ENCODE data around the gene LTO1.

Gene LTO1

GRCh38 chr11:69654001-69654659, 21.0 kb downstream of the LTO1 start:
- peaks cover 9 to 53% (median 48%) of the 10 kb centered on the region in 5 donors for H3K36me3 ChIP-seq (ENCODE audit: control insufficient read depth in 5 of 5, insufficient read depth in 5 of 5, low read length in 5 of 5)
- no peak overlapping the region for H3K4me3 ChIP-seq (ENCODE audit: low read depth in 1 of 5, low read length in 5 of 5)
- peaks cover 0 to 12% (median 3%) of the 10 kb centered on the region in 5 donors for H3K4me1 ChIP-seq (ENCODE audit: control insufficient read depth in 5 of 5, insufficient read depth in 5 of 5, low read length in 5 of 5)
- no peak overlapping the region for H3K9ac ChIP-seq (ENCODE audit: low read length in 5 of 5)
- H3K27ac ChIP-seq (ENCODE audit: low read depth, low read length): no peak overlapping the region
- H3K9me3 ChIP-seq (ENCODE audit: control insufficient read depth in 5 of 5, low read length in 5 of 5): no peaks in the 10 kb centered on the region
- H3K27me3 ChIP-seq (ENCODE audit: control insufficient read depth in 5 of 5, insufficient read depth in 4 of 5, low read length in 5 of 5): peaks cover 0 to 2% (median 0%) of the 10 kb centered on the region in 5 donors

- no peak overlapping the region for H3K9ac ChIP-seq (ENCODE audit: low read length in 5 of 5)
- H3K4me1 ChIP-seq (ENCODE audit: control insufficient read depth in 5 of 5, insufficient read depth in 5 of 5, low read length in 5 of 5): peaks cover 0 to 9% (median 3%) of the 10 kb centered on the region in 5 donors
- no peak overlapping the region for H3K4me3 ChIP-seq (ENCODE audit: low read depth in 1 of 5, low read length in 5 of 5)
- H3K27ac ChIP-seq (ENCODE audit: low read depth, low read length): no peak overlapping the region
- peaks cover 0 to 2% (median 0%) of the 10 kb centered on the region in 5 donors for H3K27me3 ChIP-seq (ENCODE audit: control insufficient read depth in 5 of 5, insufficient read depth in 4 of 5, low read length in 5 of 5)
- peaks cover 9 to 59% (median 53%) of the 10 kb centered on the region in 5 donors for H3K36me3 ChIP-seq (ENCODE audit: control insufficient read depth in 5 of 5, insufficient read depth in 5 of 5, low read length in 5 of 5)
- no peaks in the 10 kb centered on the region for H3K9me3 ChIP-seq (ENCODE audit: control insufficient read depth in 5 of 5, low read length in 5 of 5)
Measured at GRCh38 chr11:69653406-69653960, 21.7 kb downstream of the LTO1 start.

GRCh38 chr11:69652999-69653398, 22.2 kb downstream of the LTO1 start:
- Histone ChIP-seq H3K27ac (ENCODE audit: low read depth, low read length) (no peak overlapping the region), H3K4me1 (ENCODE audit: control insufficient read depth in 5 of 5, insufficient read depth in 5 of 5, low read length in 5 of 5) (peaks cover 0 to 4% (median 3%) of the 10 kb centered on the region in 5 donors), H3K9me3 (ENCODE audit: control insufficient read depth in 5 of 5, low read length in 5 of 5) (no peaks in the 10 kb centered on the region), H3K4me3 (ENCODE audit: low read depth in 1 of 5, low read length in 5 of 5) (no peak overlapping the region), H3K9ac (ENCODE audit: low read length in 5 of 5) (no peak overlapping the region), H3K27me3 (ENCODE audit: control insufficient read depth in 5 of 5, insufficient read depth in 4 of 5, low read length in 5 of 5) (peaks cover 0 to 2% (median 0%) of the 10 kb centered on the region in 5 donors), H3K36me3 (ENCODE audit: control insufficient read depth in 5 of 5, insufficient read depth in 5 of 5, low read length in 5 of 5) (peaks cover 9 to 64% (median 57%) of the 10 kb centered on the region in 5 donors)

GRCh38 chr11:69651834-69652620, 23.1 kb downstream of the LTO1 start:
- no peak overlapping the region for H3K27ac ChIP-seq (ENCODE audit: low read depth, low read length)
- peaks cover 0 to 2% (median 0%) of the 10 kb centered on the region in 5 donors for H3K27me3 ChIP-seq (ENCODE audit: control insufficient read depth in 5 of 5, insufficient read depth in 4 of 5, low read length in 5 of 5)
- H3K9me3 ChIP-seq (ENCODE audit: control insufficient read depth in 5 of 5, low read length in 5 of 5): no peaks in the 10 kb centered on the region
- H3K4me1 ChIP-seq (ENCODE audit: control insufficient read depth in 5 of 5, insufficient read depth in 5 of 5, low read length in 5 of 5): peaks cover 0 to 5% (median 2%) of the 10 kb centered on the region in 5 donors
- H3K36me3 ChIP-seq (ENCODE audit: control insufficient read depth in 5 of 5, insufficient read depth in 5 of 5, low read length in 5 of 5): peaks cover 9 to 74% (median 65%) of the 10 kb centered on the region in 5 donors
- no peak overlapping the region for H3K9ac ChIP-seq (ENCODE audit: low read length in 5 of 5)
- H3K4me3 ChIP-seq (ENCODE audit: low read depth in 1 of 5, low read length in 5 of 5): no peak overlapping the region

GRCh38 chr11:69650832-69651344, 24.3 kb downstream of the LTO1 start:
- Histone ChIP-seq H3K9me3 (ENCODE audit: control insufficient read depth in 5 of 5, low read length in 5 of 5) (no peaks in the 10 kb centered on the region), H3K36me3 (ENCODE audit: control insufficient read depth in 5 of 5, insufficient read depth in 5 of 5, low read length in 5 of 5) (peaks cover 9 to 83% (median 66%) of the 10 kb centered on the region in 5 donors), H3K27me3 (ENCODE audit: control insufficient read depth in 5 of 5, insufficient read depth in 4 of 5, low read length in 5 of 5) (no peaks in the 10 kb centered on the region), H3K4me1 (ENCODE audit: control insufficient read depth in 5 of 5, insufficient read depth in 5 of 5, low read length in 5 of 5) (peaks cover 0 to 13% (median 9%) of the 10 kb centered on the region in 5 donors), H3K9ac (ENCODE audit: low read length in 5 of 5) (no peak overlapping the region), H3K27ac (ENCODE audit: low read depth, low read length) (no peak overlapping the region), H3K4me3 (ENCODE audit: low read depth in 1 of 5, low read length in 5 of 5) (no peak overlapping the region)

- Histone ChIP-seq H3K4me1 (ENCODE audit: control insufficient read depth in 5 of 5, insufficient read depth in 5 of 5, low read length in 5 of 5) (peaks cover 0 to 16% (median 9%) of the 10 kb centered on the region in 5 donors), H3K27ac (ENCODE audit: low read depth, low read length) (no peak overlapping the region), H3K27me3 (ENCODE audit: control insufficient read depth in 5 of 5, insufficient read depth in 4 of 5, low read length in 5 of 5) (no peaks in the 10 kb centered on the region), H3K9me3 (ENCODE audit: control insufficient read depth in 5 of 5, low read length in 5 of 5) (no peaks in the 10 kb centered on the region), H3K9ac (ENCODE audit: low read length in 5 of 5) (no peak overlapping the region), H3K4me3 (ENCODE audit: low read depth in 1 of 5, low read length in 5 of 5) (no peak overlapping the region), H3K36me3 (ENCODE audit: control insufficient read depth in 5 of 5, insufficient read depth in 5 of 5, low read length in 5 of 5) (peaks cover 9 to 89% (median 72%) of the 10 kb centered on the region in 5 donors)
Measured at GRCh38 chr11:69650081-69650831, 24.9 kb downstream of the LTO1 start.

GRCh38 chr11:69649576-69649900, 25.6 kb downstream of the LTO1 start:
- H3K4me1 ChIP-seq (ENCODE audit: control insufficient read depth in 5 of 5, insufficient read depth in 5 of 5, low read length in 5 of 5): peaks cover 0 to 23% (median 16%) of the 10 kb centered on the region in 5 donors
- no peak overlapping the region for H3K27ac ChIP-seq (ENCODE audit: low read depth, low read length)

GRCh38 chr11:69648679-69649575, 26.2 kb downstream of the LTO1 start:
- H3K9me3 ChIP-seq (ENCODE audit: control insufficient read depth in 5 of 5, low read length in 5 of 5): no peaks in the 10 kb centered on the region
- H3K4me3 ChIP-seq (ENCODE audit: low read depth in 1 of 5, low read length in 5 of 5): no peak overlapping the region
- no peak overlapping the region for H3K27ac ChIP-seq (ENCODE audit: low read depth, low read length)
- H3K36me3 ChIP-seq (ENCODE audit: control insufficient read depth in 5 of 5, insufficient read depth in 5 of 5, low read length in 5 of 5): peaks cover 9 to 93% (median 69%) of the 10 kb centered on the region in 5 donors
- H3K9ac ChIP-seq (ENCODE audit: low read length in 5 of 5): no peak overlapping the region
- H3K4me1 ChIP-seq (ENCODE audit: control insufficient read depth in 5 of 5, insufficient read depth in 5 of 5, low read length in 5 of 5): peaks cover 2 to 29% (median 22%) of the 10 kb centered on the region in 5 donors
- no peaks in the 10 kb centered on the region for H3K27me3 ChIP-seq (ENCODE audit: control insufficient read depth in 5 of 5, insufficient read depth in 4 of 5, low read length in 5 of 5)

More at GRCh38 chr11:69649576-69649900, 25.6 kb downstream of the LTO1 start:
- Histone ChIP-seq H3K36me3 (ENCODE audit: control insufficient read depth in 5 of 5, insufficient read depth in 5 of 5, low read length in 5 of 5) (peaks cover 9 to 93% (median 73%) of the 10 kb centered on the region in 5 donors), H3K27me3 (ENCODE audit: control insufficient read depth in 5 of 5, insufficient read depth in 4 of 5, low read length in 5 of 5) (no peaks in the 10 kb centered on the region), H3K9me3 (ENCODE audit: control insufficient read depth in 5 of 5, low read length in 5 of 5) (no peaks in the 10 kb centered on the region), H3K4me3 (ENCODE audit: low read depth in 1 of 5, low read length in 5 of 5) (no peak overlapping the region), H3K9ac (ENCODE audit: low read length in 5 of 5) (no peak overlapping the region)

Measured in subcutaneous abdominal adipose tissue (tissue), 5 donors.